OCI-LY3 (cell line): Measurements from ENCODE around the gene ACYP1.

ENCODE experiments used
- CTCF ChIP-seq: fragments of 200-600, 300-600 bp; sonication (generic); IDR thresholded peaks from 2 replicates; pipeline ENCODE4 v1.5.1; 2014; ENCODE audit warnings: antibody characterized with exemption, low read length, low read depth
- EZH2phosphoT487 ChIP-seq: fragments of 200-600 bp; shearing (Covaris generic); IDR thresholded peaks from 2 replicates; pipeline ENCODE4 v1.6.1; 2018; ENCODE audit warnings: antibody characterized with exemption, mixed run types, low read depth

- TF ChIP-seq CTCF: no peak
- TF ChIP-seq EZH2phosphoT487: no peak
Observed at GRCh38 chr14:75109877-75110276, 46.1 kb upstream of the ACYP1 start.
